Neuron (in vitro differentiated cells): ENCODE data around the gene LYZL6.
"Not testable (repeated sequence)": the region's sequence is repeated elsewhere in the genome, so short reads cannot be mapped to it uniquely, and the experiment has no call there.

ENCODE experiments used
- H2AFZ ChIP-seq: one replicate; pipeline ENCODE4 v1.6.1; 2013; ENCODE audit warnings: low read depth, mild to moderate bottlenecking, inconsistent platforms, low read length, moderate library complexity
- H3K27me3 ChIP-seq: one replicate; pipeline ENCODE4 v1.6.1; 2013; ENCODE audit warnings: low read length; ENCODE audit not compliant: insufficient read depth
- H3K36me3 ChIP-seq: one replicate; pipeline ENCODE4 v1.6.1; 2013; ENCODE audit warnings: low read length; ENCODE audit not compliant: insufficient read depth
- H3K4me1 ChIP-seq: one replicate; pipeline ENCODE4 v1.6.1; 2013; ENCODE audit warnings: low read length; ENCODE audit not compliant: insufficient read depth
- H3K4me3 ChIP-seq: 2 replicates; pipeline ENCODE4 v1.5.1; 2013; ENCODE audit warnings: mild to moderate bottlenecking, low read length, moderate library complexity
- H3K9me3 ChIP-seq: one replicate; pipeline ENCODE4 v1.6.1; 2013; ENCODE audit warnings: low read length

LYZL6 gene

DNA sequence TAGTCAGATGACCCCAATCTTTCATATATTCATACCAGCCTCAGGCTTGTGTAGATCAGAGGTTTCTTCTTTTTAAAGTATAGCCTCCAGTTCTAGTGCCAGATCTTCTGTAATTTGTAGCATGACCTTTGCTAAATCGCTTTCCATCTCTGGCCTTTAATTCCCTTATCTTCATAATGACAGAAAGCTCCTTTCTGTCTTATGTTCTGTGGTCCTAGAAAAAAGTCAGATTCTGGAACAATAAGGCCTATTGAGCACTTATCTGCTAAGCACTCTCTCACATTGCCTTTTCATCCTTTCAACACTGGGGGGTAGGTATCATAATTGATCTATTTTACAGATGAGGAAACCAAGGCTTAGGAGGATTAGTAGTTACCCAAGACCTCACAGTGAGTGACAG, 28.6 kb upstream of the LYZL6 start:
- Histone ChIP-seq H3K36me3 (no peaks in the 10 kb centered on the region), H2AFZ (no peak overlapping the region), H3K4me3 (no peak overlapping the region), H3K27me3 (no peaks in the 10 kb centered on the region), H3K9me3 (no peaks in the 10 kb centered on the region), H3K4me1 (peaks cover 4% of the 10 kb centered on the region)

DNA sequence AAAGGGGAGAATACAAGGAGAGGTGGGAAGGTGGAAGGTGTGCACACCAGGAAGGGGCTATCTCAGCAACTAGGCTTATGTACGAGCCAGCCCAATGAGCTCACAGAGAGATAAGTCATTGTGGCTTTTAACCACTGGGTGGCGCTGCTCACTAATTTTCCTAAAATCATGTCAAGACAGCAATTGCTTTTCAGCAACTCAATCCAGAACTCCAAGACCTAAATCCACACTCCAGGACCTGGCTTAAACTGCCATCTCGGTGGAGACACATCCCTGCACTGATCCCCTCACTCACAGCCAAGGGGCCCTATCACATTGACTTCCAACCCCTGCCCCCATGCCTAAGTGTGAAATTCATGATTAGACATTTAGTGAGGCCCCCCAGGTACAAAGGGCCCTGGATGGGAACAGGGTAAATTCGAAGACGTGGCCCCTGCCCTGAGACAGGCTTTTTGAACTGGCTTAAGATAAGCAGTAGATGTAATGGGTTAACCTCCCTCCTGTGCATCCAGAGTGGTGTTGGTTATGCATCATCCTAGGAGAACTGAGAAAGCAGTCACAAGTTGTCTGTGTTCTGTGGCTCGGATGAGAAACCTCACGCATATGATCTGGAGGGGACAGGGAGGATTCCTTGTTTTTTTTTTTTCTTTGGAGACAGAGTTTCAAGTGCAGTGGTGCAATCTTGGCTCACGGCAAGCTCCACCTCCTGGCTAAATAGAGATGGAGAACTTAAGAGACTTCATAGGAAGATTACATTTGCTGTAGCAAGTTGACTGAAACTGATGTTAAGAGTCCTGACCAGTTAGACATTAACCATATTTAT, 26.3 kb upstream of the LYZL6 start:
- peaks cover 6% of the 10 kb centered on the region for H3K27me3 ChIP-seq
- H3K36me3 ChIP-seq = no peaks in the 10 kb centered on the region
- H3K4me3 ChIP-seq = no peak overlapping the region
- H3K4me1 ChIP-seq = peaks cover 4% of the 10 kb centered on the region
- peak overlapping the region; percentile 47 for H2AFZ ChIP-seq
- H3K9me3 ChIP-seq = no peaks in the 10 kb centered on the region

GRCh38 chr17:35968520-35969054, 25.1 kb upstream of the LYZL6 start:
- peaks cover 4% of the 10 kb centered on the region for H3K4me1 ChIP-seq
- no peak overlapping the region for H3K4me3 ChIP-seq
- H3K9me3 ChIP-seq = no peaks in the 10 kb centered on the region
- no peak overlapping the region for H2AFZ ChIP-seq
- H3K36me3 ChIP-seq = no peaks in the 10 kb centered on the region
- H3K27me3 ChIP-seq = peaks cover 6% of the 10 kb centered on the region

- H2AFZ ChIP-seq = no peak overlapping the region
- H3K4me1 ChIP-seq = peaks cover 4% of the 10 kb centered on the region
- no peaks in the 10 kb centered on the region for H3K9me3 ChIP-seq
- peaks cover 6% of the 10 kb centered on the region for H3K27me3 ChIP-seq
- H3K36me3 ChIP-seq = no peaks in the 10 kb centered on the region
- no peak overlapping the region for H3K4me3 ChIP-seq
Measured at GRCh38 chr17:35965272-35965671, 21.8 kb upstream of the LYZL6 start.

DNA sequence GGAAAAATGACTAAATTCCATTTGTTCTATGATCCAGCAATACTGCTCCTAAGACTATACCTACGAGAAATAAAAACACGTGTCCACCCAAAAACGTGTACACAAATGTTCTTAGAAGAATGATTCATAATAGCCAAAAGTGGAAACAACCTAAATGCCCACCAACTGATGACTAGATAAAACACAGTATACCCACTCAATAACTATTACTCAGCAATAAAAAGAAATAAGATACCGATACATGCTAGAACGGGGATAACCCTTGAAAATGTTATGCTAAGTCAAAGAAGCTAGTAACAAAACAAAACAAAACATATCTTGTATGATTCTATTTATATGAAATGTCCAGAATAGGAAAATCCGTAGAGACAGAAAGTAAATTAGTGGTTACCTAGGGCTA, 20.1 kb upstream of the LYZL6 start:
- Histone ChIP-seq H3K4me3 (no peak overlapping the region), H3K27me3 (peaks cover 6% of the 10 kb centered on the region), H3K9me3 (no peaks in the 10 kb centered on the region), H3K36me3 (no peaks in the 10 kb centered on the region), H2AFZ (no peak overlapping the region), H3K4me1 (no peaks in the 10 kb centered on the region)

DNA sequence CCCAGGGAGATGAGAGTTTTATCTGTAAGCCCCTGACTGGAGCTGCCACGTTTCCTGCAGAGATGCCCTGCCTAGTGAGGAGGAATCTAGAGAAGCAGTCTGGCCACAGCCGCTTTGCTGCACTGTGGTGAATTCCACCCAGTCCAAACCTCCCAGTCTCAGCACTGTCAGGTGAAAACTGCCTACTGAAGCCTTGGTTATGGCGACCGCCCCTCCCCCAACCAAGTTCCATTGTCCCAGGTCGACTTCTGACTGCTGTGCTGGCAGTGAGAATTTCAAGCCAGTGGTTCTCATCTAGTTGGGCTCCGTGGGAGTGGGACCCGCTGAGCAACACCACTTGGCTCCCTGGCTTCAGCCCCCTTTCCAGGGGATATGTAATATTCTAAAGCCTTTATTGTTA, 10.2 kb upstream of the LYZL6 start:
- Histone ChIP-seq H3K4me3 (no peak overlapping the region), H3K36me3 (no peaks in the 10 kb centered on the region), H3K4me1 (no peaks in the 10 kb centered on the region), H3K9me3 (no peaks in the 10 kb centered on the region), H2AFZ (no peak overlapping the region), H3K27me3 (no peaks in the 10 kb centered on the region)

- Histone ChIP-seq H3K4me1 (no peaks in the 10 kb centered on the region), H3K4me3 (no peak overlapping the region), H3K27me3 (no peaks in the 10 kb centered on the region), H2AFZ (no peak overlapping the region), H3K36me3 (no peaks in the 10 kb centered on the region), H3K9me3 (no peaks in the 10 kb centered on the region)
Measured at GRCh38 chr17:35949401-35949800, 5.9 kb upstream of the LYZL6 start.

GRCh38 chr17:35948092-35948491, 4.6 kb upstream of the LYZL6 start:
- H3K27me3 ChIP-seq = no peaks in the 10 kb centered on the region
- no peaks in the 10 kb centered on the region for H3K4me1 ChIP-seq
- H2AFZ ChIP-seq = no peak overlapping the region

DNA sequence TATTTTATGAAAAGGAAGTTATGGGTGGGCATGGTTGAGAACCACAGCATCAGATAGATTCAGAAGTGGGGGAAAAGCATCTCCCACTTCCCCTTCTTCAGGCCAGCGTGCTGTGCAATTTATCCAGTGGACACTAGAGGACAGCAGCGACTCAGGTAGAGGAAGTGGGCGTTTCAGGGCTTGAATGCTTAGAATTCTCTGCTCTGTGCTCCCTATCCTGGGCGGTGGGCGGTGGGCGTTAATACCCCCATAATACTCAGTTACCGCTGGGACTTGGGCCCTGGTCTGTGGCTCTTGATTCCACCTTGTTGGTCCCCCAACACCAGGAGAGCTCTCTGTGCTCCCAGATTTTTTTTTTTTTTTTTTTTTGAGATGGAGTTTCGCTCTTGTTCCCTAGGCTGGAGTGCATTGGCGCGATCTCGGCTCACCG, 3.7 kb upstream of the LYZL6 start:
- Histone ChIP-seq H3K36me3 (no peaks in the 10 kb centered on the region), H2AFZ (no peak overlapping the region), H3K27me3 (peaks cover under 1% of the 10 kb centered on the region), H3K4me3 (no peak overlapping the region), H3K4me1 (no peaks in the 10 kb centered on the region), H3K9me3 (no peaks in the 10 kb centered on the region)

More at GRCh38 chr17:35948092-35948491, 4.6 kb upstream of the LYZL6 start:
- Histone ChIP-seq H3K36me3 (no peaks in the 10 kb centered on the region), H3K9me3 (no peaks in the 10 kb centered on the region), H3K4me3 (no peak overlapping the region)

- Histone ChIP-seq H3K36me3 (no peaks in the 10 kb centered on the region), H3K27me3 (peaks cover 4% of the 10 kb centered on the region), H2AFZ (no peak overlapping the region), H3K9me3 (no peaks in the 10 kb centered on the region), H3K4me1 (no peaks in the 10 kb centered on the region), H3K4me3 (no peak overlapping the region)
Measured at GRCh38 chr17:35944151-35944550, 638 bp upstream of the LYZL6 start.

GRCh38 chr17:35942588-35943186, 826 bp downstream of the LYZL6 start:
- H3K27me3 ChIP-seq = peaks cover 4% of the 10 kb centered on the region
- H3K9me3 ChIP-seq = no peaks in the 10 kb centered on the region
- H3K36me3 ChIP-seq = no peaks in the 10 kb centered on the region
- no peak overlapping the region for H2AFZ ChIP-seq
- H3K4me3 ChIP-seq = no peak overlapping the region
- H3K4me1 ChIP-seq = no peaks in the 10 kb centered on the region

DNA sequence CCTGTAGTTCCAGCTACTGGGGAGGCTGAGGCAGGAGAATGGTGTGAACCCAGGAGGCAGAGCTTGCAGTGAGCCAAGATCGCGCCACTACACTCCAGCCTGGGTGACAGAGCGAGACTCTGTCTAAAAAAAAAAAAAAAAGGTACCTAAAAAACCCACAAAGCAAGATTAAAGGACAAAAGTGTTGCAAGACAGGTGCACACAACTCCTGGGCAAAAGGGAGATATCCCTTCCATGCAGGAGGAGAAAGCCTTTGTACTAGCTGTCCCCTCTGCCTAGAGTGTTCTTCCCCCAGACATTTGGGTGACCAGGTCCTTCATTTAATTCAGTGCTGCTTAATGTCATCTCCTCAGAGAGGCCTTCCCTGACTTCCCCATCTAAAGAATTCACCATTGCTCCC, 5.0 kb downstream of the LYZL6 start:
- not testable (repeated sequence) for H3K4me3 ChIP-seq, H3K9me3 ChIP-seq, H3K4me1 ChIP-seq

GRCh38 chr17:35936063-35936462, 7.5 kb downstream of the LYZL6 start:
- Histone ChIP-seq H2AFZ (no peak overlapping the region), H3K27me3 (no peaks in the 10 kb centered on the region), H3K9me3 (no peaks in the 10 kb centered on the region), H3K4me1 (peaks cover 2% of the 10 kb centered on the region), H3K36me3 (no peaks in the 10 kb centered on the region), H3K4me3 (no peak overlapping the region)

More for the DNA sequence above, 5.0 kb downstream of the LYZL6 start:
- not testable (repeated sequence) for H2AFZ ChIP-seq, H3K27me3 ChIP-seq, H3K36me3 ChIP-seq
